Chondrocyte (in vitro differentiated cells): ENCODE data around the gene STMN3. TPM values are rescaled to one million over a fixed set of nuclear protein-coding genes. Genes with fewer than 3 reads are reported as not detected.

ENCODE experiments used
- DNase-seq: peaks from one replicate; pipeline ENCODE4 v3.0.0; 2021; ENCODE audit warnings: mixed read lengths, low spot score
- H3K27ac Mint-ChIP-seq: one replicate; pipeline ENCODE4 v1.8.0; 2021; ENCODE audit warnings: mild to moderate bottlenecking, moderate library complexity, mixed read lengths; ENCODE audit not compliant: unreplicated experiment
- H3K27me3 Mint-ChIP-seq: 2 replicates; pipeline ENCODE4 v1.8.0; 2021; ENCODE audit warnings: low read depth, mixed read lengths
- H3K36me3 Mint-ChIP-seq: 2 replicates; pipeline ENCODE4 v1.8.0; 2021; ENCODE audit warnings: low read depth, mixed read lengths
- H3K4me1 Mint-ChIP-seq: 2 replicates; pipeline ENCODE4 v1.8.0; 2021; ENCODE audit warnings: low read depth, mild to moderate bottlenecking, mixed read lengths
- H3K4me3 Mint-ChIP-seq: one replicate; pipeline ENCODE4 v1.8.0; 2021; ENCODE audit warnings: mild to moderate bottlenecking, moderate library complexity, mixed read lengths; ENCODE audit not compliant: unreplicated experiment
- H3K9me3 Mint-ChIP-seq: 2 replicates; pipeline ENCODE4 v1.8.0; 2021; ENCODE audit warnings: low read depth, mixed read lengths
- CTCF ChIP-seq: fragments of 200-600 bp; sonication (generic); IDR thresholded peaks from 2 replicates; pipeline ENCODE4 v1.5.0; 2021; ENCODE audit warnings: antibody characterized with exemption, mild to moderate bottlenecking, moderate library complexity
- total RNA-seq: library from RNA; stranded (reverse); gene quantifications from 3 replicates; pipeline ENCODE4 v1.2.1, GENCODE V29; 2021

Gene STMN3
- total RNA-seq, 1 donor from 2014 or later: 7.8 TPM

DNA sequence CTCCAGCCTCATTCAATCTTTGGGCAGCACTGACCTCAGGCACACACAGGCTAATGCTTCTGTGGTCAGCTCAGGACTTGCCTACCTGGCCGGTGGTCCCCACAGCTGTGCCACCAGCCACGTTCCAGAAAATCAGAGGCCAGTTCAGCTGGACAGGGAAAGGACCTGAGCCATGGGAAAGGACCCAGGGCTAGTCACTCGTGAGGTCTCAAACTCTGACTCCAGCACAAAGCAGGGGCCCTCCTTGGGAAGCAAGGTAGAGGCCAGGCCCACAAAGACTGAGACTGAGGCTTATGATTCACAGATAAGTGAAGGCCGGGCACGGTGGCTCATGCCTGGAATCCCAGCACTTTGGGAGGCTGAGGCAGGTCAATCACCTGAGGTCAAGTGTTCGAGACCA is 56.8 kb downstream of the STMN3 start:
- Mint-ChIP-seq H3K4me1 (no peaks in the 10 kb centered on the region), H3K27ac (no peak overlapping the region), H3K4me3 (no peak overlapping the region), H3K36me3 (peaks cover 16% of the 10 kb centered on the region), H3K9me3 (no peaks in the 10 kb centered on the region), H3K27me3 (no peaks in the 10 kb centered on the region)
- DNase-seq: no peak
- TF ChIP-seq CTCF: no peak

DNA sequence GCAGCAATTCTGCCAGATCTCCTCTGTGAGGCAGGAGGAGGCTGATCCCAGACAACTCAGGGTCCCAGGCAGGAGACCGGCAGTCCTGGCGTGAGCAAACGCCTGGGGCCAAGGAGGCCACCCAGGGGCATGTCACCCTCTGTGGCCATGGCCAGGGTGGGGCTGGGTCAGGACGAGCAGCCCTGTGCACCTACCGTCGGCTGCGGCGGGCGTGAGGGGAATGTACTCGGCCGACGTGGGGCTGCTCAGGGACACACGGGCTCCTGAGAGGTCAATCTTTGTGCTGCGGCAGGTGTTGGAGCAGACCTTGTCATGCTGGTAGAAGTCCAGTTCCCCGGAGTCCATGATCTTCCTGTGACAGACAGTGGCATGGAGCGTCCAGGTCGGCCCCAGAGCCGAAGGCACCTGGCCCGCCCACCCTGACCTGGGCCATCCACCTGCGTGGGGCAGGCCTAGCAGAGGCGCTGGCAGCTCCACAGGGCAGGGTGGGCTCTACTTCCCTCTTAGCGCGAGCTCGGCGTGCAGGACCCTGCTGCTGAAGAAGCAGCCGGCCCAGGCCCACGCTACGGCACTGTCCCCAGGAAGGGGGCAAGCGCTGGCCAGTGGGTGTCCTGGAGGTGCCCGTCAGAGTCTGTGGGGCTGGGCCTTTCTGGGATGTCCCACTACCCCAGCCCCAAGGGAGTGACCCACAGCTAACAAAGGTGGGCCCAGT is 57.7 kb downstream of the STMN3 start:
- Mint-ChIP-seq H3K4me3 (no peak overlapping the region), H3K4me1 (no peaks in the 10 kb centered on the region)
- TF ChIP-seq CTCF: no peak

GRCh38 chr20:63594043-63594561 is 59.1 kb downstream of the STMN3 start:
- no peaks in the 10 kb centered on the region for H3K27me3 Mint-ChIP-seq
- H3K9me3 Mint-ChIP-seq: no peaks in the 10 kb centered on the region
- H3K4me1 Mint-ChIP-seq: no peaks in the 10 kb centered on the region
- peak; percentile 54 for DNase-seq
- H3K4me3 Mint-ChIP-seq: no peak overlapping the region
- H3K36me3 Mint-ChIP-seq: peaks cover 20% of the 10 kb centered on the region
- TF ChIP-seq CTCF: no peak
- H3K27ac Mint-ChIP-seq: no peak overlapping the region

More for the DNA sequence above, 57.7 kb downstream of the STMN3 start:
- H3K27ac Mint-ChIP-seq: no peak overlapping the region
- DNase-seq: peak; percentile 79
- H3K36me3 Mint-ChIP-seq: peaks cover 19% of the 10 kb centered on the region
- H3K9me3 Mint-ChIP-seq: no peaks in the 10 kb centered on the region
- H3K27me3 Mint-ChIP-seq: no peaks in the 10 kb centered on the region

- Mint-ChIP-seq H3K27ac (no peak overlapping the region), H3K4me3 (no peak overlapping the region), H3K4me1 (no peaks in the 10 kb centered on the region), H3K36me3 (peaks cover 20% of the 10 kb centered on the region), H3K27me3 (no peaks in the 10 kb centered on the region), H3K9me3 (no peaks in the 10 kb centered on the region)
- TF ChIP-seq CTCF: no peak
- peak; percentile 80 for DNase-seq
These were observed 60.6 kb downstream of the STMN3 start for GRCh38 chr20:63592661-63593060.

DNA sequence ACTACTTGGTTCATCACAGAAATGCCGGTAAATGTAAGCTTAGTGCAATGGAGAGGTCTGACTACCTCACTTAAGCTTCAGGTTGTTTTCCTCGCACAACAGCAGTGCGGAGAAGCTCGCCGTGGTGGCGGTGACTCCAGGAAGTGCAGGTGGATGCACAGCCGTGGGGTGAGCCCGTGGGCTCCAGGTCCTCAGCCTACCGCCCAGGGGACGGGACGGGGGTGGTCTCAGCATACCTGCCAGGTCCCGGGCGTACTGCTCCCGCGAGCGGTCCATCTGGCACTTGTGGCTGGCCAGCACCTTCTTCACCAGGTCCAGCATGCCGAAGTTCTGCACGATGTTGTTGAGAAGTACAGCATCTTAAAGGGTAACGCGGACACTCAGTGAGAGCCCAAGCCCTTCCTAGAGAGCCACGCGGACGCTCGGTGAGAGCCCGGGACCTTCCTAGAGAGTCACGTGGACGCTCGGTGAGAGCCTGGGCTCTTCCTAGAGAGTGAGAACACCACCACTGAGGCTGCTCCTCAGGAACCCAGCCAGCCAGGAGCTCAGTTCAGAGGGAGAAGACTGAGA is 61.4 kb downstream of the STMN3 start:
- H3K4me3 Mint-ChIP-seq: no peak overlapping the region
- no peaks in the 10 kb centered on the region for H3K9me3 Mint-ChIP-seq
- DNase-seq: peak; percentile 83
- no peaks in the 10 kb centered on the region for H3K4me1 Mint-ChIP-seq
- H3K36me3 Mint-ChIP-seq: peaks cover 20% of the 10 kb centered on the region
- no peak for TF ChIP-seq CTCF
- no peak overlapping the region for H3K27ac Mint-ChIP-seq
- no peaks in the 10 kb centered on the region for H3K27me3 Mint-ChIP-seq
